Breast epithelium (tissue), 3 donors: ENCODE measurements around the gene GPR15.

Experiments
- POLR2A ChIP-seq: fragments of 450-650 bp; IDR thresholded peaks from one replicate; pipeline ENCODE4 v1.6.1; 2016; ENCODE audit warnings: antibody characterized with exemption, mild to moderate bottlenecking, moderate library complexity
- POLR2AphosphoS5 ChIP-seq, 3 donors: sonication (generic); formaldehyde crosslinking; IDR thresholded peaks; one replicate each; pipeline ENCODE4 v1.6.1; 2017; ENCODE audit warnings: antibody characterized with exemption in 3 of 3
- TF ChIP-seq, protein P1 (sequence below), 3 donors: fragments of 450-650 bp; IDR thresholded peaks; one replicate each; pipeline ENCODE4 v1.5.1; 2016 to 2017; ENCODE audit warnings: antibody characterized with exemption in 3 of 3, mild to moderate bottlenecking in 3 of 3, moderate library complexity in 3 of 3

GRCh38 chr3:98501863-98502576 lies 29.8 kb upstream of the GPR15 start:
- TF ChIP-seq, protein P1, sequence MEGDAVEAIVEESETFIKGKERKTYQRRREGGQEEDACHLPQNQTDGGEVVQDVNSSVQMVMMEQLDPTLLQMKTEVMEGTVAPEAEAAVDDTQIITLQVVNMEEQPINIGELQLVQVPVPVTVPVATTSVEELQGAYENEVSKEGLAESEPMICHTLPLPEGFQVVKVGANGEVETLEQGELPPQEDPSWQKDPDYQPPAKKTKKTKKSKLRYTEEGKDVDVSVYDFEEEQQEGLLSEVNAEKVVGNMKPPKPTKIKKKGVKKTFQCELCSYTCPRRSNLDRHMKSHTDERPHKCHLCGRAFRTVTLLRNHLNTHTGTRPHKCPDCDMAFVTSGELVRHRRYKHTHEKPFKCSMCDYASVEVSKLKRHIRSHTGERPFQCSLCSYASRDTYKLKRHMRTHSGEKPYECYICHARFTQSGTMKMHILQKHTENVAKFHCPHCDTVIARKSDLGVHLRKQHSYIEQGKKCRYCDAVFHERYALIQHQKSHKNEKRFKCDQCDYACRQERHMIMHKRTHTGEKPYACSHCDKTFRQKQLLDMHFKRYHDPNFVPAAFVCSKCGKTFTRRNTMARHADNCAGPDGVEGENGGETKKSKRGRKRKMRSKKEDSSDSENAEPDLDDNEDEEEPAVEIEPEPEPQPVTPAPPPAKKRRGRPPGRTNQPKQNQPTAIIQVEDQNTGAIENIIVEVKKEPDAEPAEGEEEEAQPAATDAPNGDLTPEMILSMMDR (IDR thresholded peaks at IDR 0.05) = no peak
- TF ChIP-seq POLR2AphosphoS5 (IDR thresholded peaks at IDR 0.05) = no peak
- no peak for TF ChIP-seq POLR2A
